Measurements from ENCODE around the gene TSLP.

Gene TSLP

GRCh38 chr5:111117136-111117535 is 45.6 kb downstream of the TSLP start:
- FAIRE-seq: no peak
- no peak for DNase-seq (ENCODE audit: insufficient read length, low spot score)
- no peak for TF ChIP-seq POLR2AphosphoS5 (IDR thresholded peaks at IDR 0.05; ENCODE audit: low read depth, low read length)
- no peak for TF ChIP-seq POU2F2 (IDR thresholded peaks at IDR 0.05; ENCODE audit: low read depth, low read length)
- TF ChIP-seq TAF1 (IDR thresholded peaks at IDR 0.05; ENCODE audit: low read depth, low read length): no peak
- no peak for TF ChIP-seq POLR2A (IDR thresholded peaks at IDR 0.05; ENCODE audit: low read depth, low read length)
- no peak for TF ChIP-seq SPI1 (IDR thresholded peaks at IDR 0.05; ENCODE audit: low read depth, low read length)
- TF ChIP-seq PAX5 (IDR thresholded peaks at IDR 0.05; ENCODE audit: insufficient read depth, low read length, severe bottlenecking): no peak

DNA sequence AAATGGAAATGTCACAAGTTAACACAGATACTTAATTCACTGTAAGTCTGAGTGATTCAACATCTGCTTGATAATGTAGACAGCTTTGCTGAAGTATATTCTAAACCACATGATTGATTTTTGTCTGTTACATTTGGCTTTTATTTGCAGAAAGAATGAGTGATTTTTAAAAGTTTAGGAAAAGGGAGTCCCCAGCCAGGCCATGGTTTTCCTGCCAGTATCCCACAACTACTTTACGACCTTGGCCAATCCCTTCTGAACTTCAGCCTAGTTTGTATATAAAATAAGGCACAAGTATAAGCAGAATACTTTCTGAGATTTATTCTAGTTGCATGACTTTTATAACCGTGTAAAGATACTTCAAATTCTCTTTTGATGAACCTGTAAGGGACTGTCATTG is 47.7 kb downstream of the TSLP start:
- TF ChIP-seq PAX5 (IDR thresholded peaks at IDR 0.05; ENCODE audit: insufficient read depth, low read length, severe bottlenecking): no peak
- TF ChIP-seq SPI1 (IDR thresholded peaks at IDR 0.05; ENCODE audit: low read depth, low read length): no peak
- no peak for TF ChIP-seq POLR2AphosphoS5 (IDR thresholded peaks at IDR 0.05; ENCODE audit: low read depth, low read length)
- no peak for TF ChIP-seq TAF1 (IDR thresholded peaks at IDR 0.05; ENCODE audit: low read depth, low read length)
- no peak for TF ChIP-seq POLR2A (IDR thresholded peaks at IDR 0.05; ENCODE audit: low read depth, low read length)
- no peak for TF ChIP-seq POU2F2 (IDR thresholded peaks at IDR 0.05; ENCODE audit: low read depth, low read length)
- DNase-seq (ENCODE audit: insufficient read length, low spot score) (no peak), FAIRE-seq (peak; percentile 48)

- DNase-seq (ENCODE audit: insufficient read length, low spot score): no peak
- TF ChIP-seq POLR2AphosphoS5 (IDR thresholded peaks at IDR 0.05; ENCODE audit: low read depth, low read length) (no peak), TAF1 (IDR thresholded peaks at IDR 0.05; ENCODE audit: low read depth, low read length) (no peak), SPI1 (IDR thresholded peaks at IDR 0.05; ENCODE audit: low read depth, low read length) (no peak), POLR2A (IDR thresholded peaks at IDR 0.05; ENCODE audit: low read depth, low read length) (no peak), PAX5 (IDR thresholded peaks at IDR 0.05; ENCODE audit: insufficient read depth, low read length, severe bottlenecking) (no peak), POU2F2 (IDR thresholded peaks at IDR 0.05; ENCODE audit: low read depth, low read length) (no peak)
- FAIRE-seq: no peak
These were observed 48.3 kb downstream of the TSLP start for GRCh38 chr5:111119856-111120255.

DNA sequence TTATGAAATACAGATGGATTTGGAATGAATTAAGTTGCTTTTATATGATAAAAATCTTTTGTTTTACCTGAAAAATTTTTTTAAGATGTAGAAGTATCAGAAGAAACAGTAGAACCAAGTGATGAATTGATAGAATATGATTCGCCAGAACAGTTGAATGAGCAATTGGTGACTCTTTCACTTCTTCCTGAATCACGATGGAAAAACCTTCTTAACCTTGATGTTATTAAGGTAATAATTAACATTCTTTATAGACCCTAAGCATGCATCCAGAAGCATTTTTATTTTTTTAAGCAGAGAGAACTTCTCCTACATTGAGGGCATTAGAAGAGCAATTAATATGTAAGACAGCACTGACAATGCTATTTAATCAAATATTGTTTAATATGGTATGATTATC is 49.4 kb downstream of the TSLP start:
- DNase-seq (ENCODE audit: insufficient read length, low spot score): no peak
- no peak for FAIRE-seq
- TF ChIP-seq POLR2AphosphoS5 (IDR thresholded peaks at IDR 0.05; ENCODE audit: low read depth, low read length): no peak
- TF ChIP-seq POU2F2 (IDR thresholded peaks at IDR 0.05; ENCODE audit: low read depth, low read length): no peak
- no peak for TF ChIP-seq POLR2A (IDR thresholded peaks at IDR 0.05; ENCODE audit: low read depth, low read length)
- no peak for TF ChIP-seq PAX5 (IDR thresholded peaks at IDR 0.05; ENCODE audit: insufficient read depth, low read length, severe bottlenecking)
- TF ChIP-seq TAF1 (IDR thresholded peaks at IDR 0.05; ENCODE audit: low read depth, low read length): no peak
- no peak for TF ChIP-seq SPI1 (IDR thresholded peaks at IDR 0.05; ENCODE audit: low read depth, low read length)

- DNase-seq (ENCODE audit: insufficient read length, low spot score): no peak
- FAIRE-seq: no peak
- no peak for TF ChIP-seq TAF1 (IDR thresholded peaks at IDR 0.05; ENCODE audit: low read depth, low read length)
- TF ChIP-seq POU2F2 (IDR thresholded peaks at IDR 0.05; ENCODE audit: low read depth, low read length): no peak
- TF ChIP-seq SPI1 (IDR thresholded peaks at IDR 0.05; ENCODE audit: low read depth, low read length): no peak
These were observed 50.4 kb downstream of the TSLP start for GRCh38 chr5:111121926-111122325.

GRCh38 chr5:111122398-111122797 is 50.9 kb downstream of the TSLP start:
- TF ChIP-seq POU2F2 (IDR thresholded peaks at IDR 0.05; ENCODE audit: low read depth, low read length): no peak
- no peak for TF ChIP-seq PAX5 (IDR thresholded peaks at IDR 0.05; ENCODE audit: insufficient read depth, low read length, severe bottlenecking)
- TF ChIP-seq POLR2AphosphoS5 (IDR thresholded peaks at IDR 0.05; ENCODE audit: low read depth, low read length): no peak
- TF ChIP-seq TAF1 (IDR thresholded peaks at IDR 0.05; ENCODE audit: low read depth, low read length): no peak
- no peak for TF ChIP-seq SPI1 (IDR thresholded peaks at IDR 0.05; ENCODE audit: low read depth, low read length)
- TF ChIP-seq POLR2A (IDR thresholded peaks at IDR 0.05; ENCODE audit: low read depth, low read length): no peak
- FAIRE-seq (no peak), DNase-seq (ENCODE audit: insufficient read length, low spot score) (no peak)

DNA sequence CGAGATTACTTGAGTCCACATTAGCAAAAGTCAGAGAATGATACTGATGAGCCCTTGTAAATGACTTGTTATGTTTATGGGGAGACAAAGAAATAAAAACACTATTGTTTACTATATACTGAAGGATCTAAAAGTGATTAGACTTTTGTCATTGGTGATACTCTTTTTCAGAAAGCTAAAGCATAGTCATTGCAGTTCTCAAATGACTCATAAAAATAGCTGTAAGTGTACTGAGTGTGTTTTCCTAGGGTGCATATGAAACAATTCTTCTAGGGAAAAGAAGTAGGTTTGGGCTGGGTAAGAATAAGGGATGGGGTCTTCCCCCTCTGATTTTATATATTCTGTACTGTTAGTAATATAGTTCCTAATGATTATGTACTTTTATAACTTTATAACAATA is 53.3 kb downstream of the TSLP start:
- TF ChIP-seq TAF1 (IDR thresholded peaks at IDR 0.05; ENCODE audit: low read depth, low read length) (no peak), SPI1 (IDR thresholded peaks at IDR 0.05; ENCODE audit: low read depth, low read length) (no peak)
- FAIRE-seq: no peak
- DNase-seq (ENCODE audit: insufficient read length, low spot score): no peak

DNA sequence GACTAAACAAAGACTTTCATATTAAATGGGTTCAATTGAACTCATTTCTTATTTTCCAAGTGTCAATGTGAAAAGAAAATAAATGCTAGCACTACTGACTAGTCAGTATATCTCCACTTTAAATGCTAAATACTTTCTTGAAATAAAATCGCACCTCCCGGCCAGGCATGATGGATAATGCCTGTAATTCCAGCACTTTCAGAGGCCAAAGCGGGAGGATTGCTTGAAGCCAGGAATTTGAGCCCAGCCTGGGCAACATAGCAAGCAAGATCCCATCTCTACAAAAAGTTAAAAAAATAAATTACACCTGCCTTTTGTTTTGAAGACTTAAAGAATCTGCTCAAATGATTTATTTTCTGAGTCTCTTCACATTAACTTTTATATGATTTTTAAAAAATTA is 55.4 kb downstream of the TSLP start:
- FAIRE-seq: no peak

More for the DNA sequence above, 55.4 kb downstream of the TSLP start:
- DNase-seq (ENCODE audit: insufficient read length, low spot score): no peak
- TF ChIP-seq PAX5 (IDR thresholded peaks at IDR 0.05; ENCODE audit: insufficient read depth, low read length, severe bottlenecking) (no peak), POLR2AphosphoS5 (IDR thresholded peaks at IDR 0.05; ENCODE audit: low read depth, low read length) (no peak), SPI1 (IDR thresholded peaks at IDR 0.05; ENCODE audit: low read depth, low read length) (no peak), POLR2A (IDR thresholded peaks at IDR 0.05; ENCODE audit: low read depth, low read length) (no peak), POU2F2 (IDR thresholded peaks at IDR 0.05; ENCODE audit: low read depth, low read length) (no peak), TAF1 (IDR thresholded peaks at IDR 0.05; ENCODE audit: low read depth, low read length) (no peak)
